ENCODE data around the gene ZNF705A.
"Not testable (repeated sequence)": the region's sequence is repeated elsewhere in the genome, so short reads cannot be mapped to it uniquely, and the experiment has no call there.

DNA sequence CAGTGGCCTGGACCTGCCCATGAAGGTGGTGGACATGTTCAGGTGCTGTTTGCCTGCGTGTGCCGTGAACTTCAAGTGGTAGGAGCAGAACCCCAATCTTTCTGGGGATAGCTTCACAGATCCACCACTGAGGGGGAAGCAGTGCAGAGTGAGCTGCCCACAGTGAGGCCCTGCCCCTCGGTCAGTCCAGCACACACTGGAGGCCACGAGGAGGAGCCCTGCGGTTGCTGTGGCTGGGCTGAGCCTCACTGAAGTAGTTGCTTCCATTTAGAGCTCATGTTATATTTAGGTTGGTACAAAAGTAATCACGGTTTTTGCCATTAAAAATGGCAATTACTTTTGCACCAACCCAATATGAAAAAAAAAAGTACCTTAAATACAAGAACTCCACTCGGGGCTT lies 72.7 kb downstream of the ZNF705A start:
- TF ChIP-seq, protein P1, sequence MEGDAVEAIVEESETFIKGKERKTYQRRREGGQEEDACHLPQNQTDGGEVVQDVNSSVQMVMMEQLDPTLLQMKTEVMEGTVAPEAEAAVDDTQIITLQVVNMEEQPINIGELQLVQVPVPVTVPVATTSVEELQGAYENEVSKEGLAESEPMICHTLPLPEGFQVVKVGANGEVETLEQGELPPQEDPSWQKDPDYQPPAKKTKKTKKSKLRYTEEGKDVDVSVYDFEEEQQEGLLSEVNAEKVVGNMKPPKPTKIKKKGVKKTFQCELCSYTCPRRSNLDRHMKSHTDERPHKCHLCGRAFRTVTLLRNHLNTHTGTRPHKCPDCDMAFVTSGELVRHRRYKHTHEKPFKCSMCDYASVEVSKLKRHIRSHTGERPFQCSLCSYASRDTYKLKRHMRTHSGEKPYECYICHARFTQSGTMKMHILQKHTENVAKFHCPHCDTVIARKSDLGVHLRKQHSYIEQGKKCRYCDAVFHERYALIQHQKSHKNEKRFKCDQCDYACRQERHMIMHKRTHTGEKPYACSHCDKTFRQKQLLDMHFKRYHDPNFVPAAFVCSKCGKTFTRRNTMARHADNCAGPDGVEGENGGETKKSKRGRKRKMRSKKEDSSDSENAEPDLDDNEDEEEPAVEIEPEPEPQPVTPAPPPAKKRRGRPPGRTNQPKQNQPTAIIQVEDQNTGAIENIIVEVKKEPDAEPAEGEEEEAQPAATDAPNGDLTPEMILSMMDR (IDR thresholded peaks at IDR 0.05; ENCODE audit: insufficient read depth, low read depth, low read length) = not testable (repeated sequence)
- TF ChIP-seq EZH2 (IDR thresholded peaks at IDR 0.05; ENCODE audit: insufficient read depth, low read length) = not testable (repeated sequence)

Data from astrocyte (in vitro differentiated cells and primary cell).